Upper lobe of left lung (tissue), 4 donors: ENCODE measurements around the gene PAQR8.

Experiments used
- POLR2A ChIP-seq, 4 donors: fragments of 450-650 bp; IDR thresholded peaks; one replicate each; pipeline ENCODE4 v1.5.1; 2016 to 2017; ENCODE audit warnings: antibody characterized with exemption in 4 of 4, mild to moderate bottlenecking in 2 of 4
- POLR2AphosphoS5 ChIP-seq, 2 donors: sonication (generic); formaldehyde crosslinking; IDR thresholded peaks; one replicate each; pipeline ENCODE4 v1.5.1; 2017; ENCODE audit warnings: antibody characterized with exemption in 2 of 2
- TF ChIP-seq, protein P1 (sequence below), 6 experiments: fragments of 450-650 bp in 4 of 6; fragments of 200-600 bp in 2 of 6; sonication (generic) in 2 of 6; IDR thresholded peaks; one replicate each; pipeline ENCODE4 v1.5.1; 2016 to 2019; ENCODE audit warnings: antibody characterized with exemption in 6 of 6

DNA sequence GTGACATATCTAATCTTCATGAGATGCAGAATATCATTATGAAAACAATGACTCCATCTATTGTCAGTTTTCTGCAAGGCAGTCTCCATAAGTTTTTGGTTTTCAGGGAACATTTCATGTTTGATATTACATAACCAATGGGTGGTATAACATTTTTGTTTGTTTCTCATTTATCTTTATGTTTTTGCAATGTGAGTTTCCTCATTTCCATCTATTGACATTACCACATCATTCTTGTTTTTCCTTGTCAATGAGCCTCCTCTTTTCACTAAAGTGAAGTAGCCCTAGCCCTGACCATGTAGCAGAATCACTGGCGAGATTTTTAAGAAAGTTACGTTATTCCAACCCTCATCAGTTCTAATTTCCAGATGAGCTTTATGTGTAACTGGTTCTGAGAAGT lies 62.6 kb downstream of the PAQR8 start:
- TF ChIP-seq, protein P1, sequence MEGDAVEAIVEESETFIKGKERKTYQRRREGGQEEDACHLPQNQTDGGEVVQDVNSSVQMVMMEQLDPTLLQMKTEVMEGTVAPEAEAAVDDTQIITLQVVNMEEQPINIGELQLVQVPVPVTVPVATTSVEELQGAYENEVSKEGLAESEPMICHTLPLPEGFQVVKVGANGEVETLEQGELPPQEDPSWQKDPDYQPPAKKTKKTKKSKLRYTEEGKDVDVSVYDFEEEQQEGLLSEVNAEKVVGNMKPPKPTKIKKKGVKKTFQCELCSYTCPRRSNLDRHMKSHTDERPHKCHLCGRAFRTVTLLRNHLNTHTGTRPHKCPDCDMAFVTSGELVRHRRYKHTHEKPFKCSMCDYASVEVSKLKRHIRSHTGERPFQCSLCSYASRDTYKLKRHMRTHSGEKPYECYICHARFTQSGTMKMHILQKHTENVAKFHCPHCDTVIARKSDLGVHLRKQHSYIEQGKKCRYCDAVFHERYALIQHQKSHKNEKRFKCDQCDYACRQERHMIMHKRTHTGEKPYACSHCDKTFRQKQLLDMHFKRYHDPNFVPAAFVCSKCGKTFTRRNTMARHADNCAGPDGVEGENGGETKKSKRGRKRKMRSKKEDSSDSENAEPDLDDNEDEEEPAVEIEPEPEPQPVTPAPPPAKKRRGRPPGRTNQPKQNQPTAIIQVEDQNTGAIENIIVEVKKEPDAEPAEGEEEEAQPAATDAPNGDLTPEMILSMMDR (IDR thresholded peaks at IDR 0.05) = no peak
- TF ChIP-seq POLR2A (IDR thresholded peaks at IDR 0.05) = no peak
- TF ChIP-seq POLR2AphosphoS5 (IDR thresholded peaks at IDR 0.05) = no peak
